ENCODE measurements around the gene MYO18A. TPM values are rescaled to one million over a fixed set of nuclear protein-coding genes. Genes with fewer than 3 reads are reported as not detected.

MYO18A gene
- total and polyA plus RNA-seq, 10 of the 15 experiments (the other 5 are each of a cell fraction or from before 2014, with no cell fraction given): 2.9 to 66.0 (median 24.5) TPM

GRCh38 chr17:29102741-29103181, 77.4 kb downstream of the MYO18A start (continued):
- TF ChIP-seq PBX3 (IDR thresholded peaks at IDR 0.05; ENCODE audit: insufficient replicate concordance, low read depth, low read length) (no peak), NRF1 (conservative IDR thresholded peaks at IDR 0.05; ENCODE audit: low read depth, low read length) (no peak), CBX3 (IDR thresholded peaks at IDR 0.05; ENCODE audit: borderline replicate concordance, low read depth) (no peak)

- SMC1A ChIA-PET (ENCODE audit: uncharacterized antibody, unreplicated experiment): interaction anchor here (1.6 to 2.2 kb wide), 2 partner anchors 10 to 137 kb away, joined by 3 to 9 read pairs; no protein-coding TSS in a partner anchor
- no peak overlapping the region for H2AFZ ChIP-seq (ENCODE audit: control insufficient read depth, low read depth, low read length)
- no peak overlapping the region for H3K27ac ChIP-seq (ENCODE audit: control insufficient read depth, insufficient read depth)
- intact Hi-C loops (cut with micrococcal nuclease; ENCODE audit: unreplicated experiment) (no loop called here), in situ Hi-C loops (cut with MboI) (no loop called here)
- DNase-seq (ENCODE audit: low read depth, low spot score) (no peak), FAIRE-seq (no peak), ATAC-seq (no peak)
- RAD21 ChIA-PET (ENCODE audit: unreplicated experiment): no interaction called here
- H3K27me3 ChIP-seq (replicated peaks in 1 of 2; ENCODE audit: control insufficient read depth in 2 of 2, insufficient read depth in 2 of 2, low read length in 1 of 2): no peaks in the 10 kb centered on the region
- peaks cover 10% of the 10 kb centered on the region in 2 experiments; a peak in 3 of 4 replicates for H3K36me3 ChIP-seq (ENCODE audit: control insufficient read depth in 2 of 2, insufficient read depth in 2 of 2, low read length in 1 of 2)
- no peak overlapping the region for H3K9ac ChIP-seq (ENCODE audit: control insufficient read depth, insufficient read depth, low read length)
- no peaks in the 10 kb centered on the region for H3K4me1 ChIP-seq (ENCODE audit: control insufficient read depth, insufficient read depth, low read length)
- POLR2A ChIA-PET: no interaction called here
- no peak overlapping the region for H3K4me2 ChIP-seq (ENCODE audit: control insufficient read depth, insufficient read depth)
- no TSS peak for BruUV-seq (replicated peaks)
- CTCF ChIA-PET: interaction anchor here (1.0 to 4.4 kb wide), 2 partner anchors 15 to 137 kb away, joined by 3 to 24 read pairs; no protein-coding TSS in a partner anchor
- H3K79me2 ChIP-seq (ENCODE audit: control insufficient read depth, insufficient read depth, low read length): no peaks in the 10 kb centered on the region
- no peaks in the 10 kb centered on the region for H3K9me3 ChIP-seq (replicated peaks; ENCODE audit: control insufficient read depth, insufficient read depth, low read length)
- TF ChIP-seq KLF5 (IDR thresholded peaks at IDR 0.05; ENCODE audit: partially characterized antibody) (no peak), RB1 (IDR thresholded peaks at IDR 0.05; ENCODE audit: borderline replicate concordance) (no peak)
- H4K20me1 ChIP-seq (ENCODE audit: control insufficient read depth, insufficient read depth): no peaks in the 10 kb centered on the region
- WGBS (ENCODE audit: insufficient coverage, insufficient replicate concordance, low lambda C conversion rate, missing lambda C conversion rate): 98% methylated on average over 3 of the region's 3 CpGs
- H3K4me3 ChIP-seq: no peak overlapping the region
Observed at GRCh38 chr17:29102046-29102445, 78.2 kb downstream of the MYO18A start.

Data from GM12878 (cell line).